Measurements from ENCODE around the gene CUEDC1. TPM values are rescaled to one million over a fixed set of nuclear protein-coding genes. Genes with fewer than 3 reads are reported as not detected.
A peak's percentile ranks its signal among the peaks of the same experiment; 100 is the strongest.

The CUEDC1 gene
- total and polyA plus RNA-seq, 2 of the 13 experiments (the other 11 are each of a cell fraction or from before 2014, with no cell fraction given): 7.4 to 12.9 TPM

DNA sequence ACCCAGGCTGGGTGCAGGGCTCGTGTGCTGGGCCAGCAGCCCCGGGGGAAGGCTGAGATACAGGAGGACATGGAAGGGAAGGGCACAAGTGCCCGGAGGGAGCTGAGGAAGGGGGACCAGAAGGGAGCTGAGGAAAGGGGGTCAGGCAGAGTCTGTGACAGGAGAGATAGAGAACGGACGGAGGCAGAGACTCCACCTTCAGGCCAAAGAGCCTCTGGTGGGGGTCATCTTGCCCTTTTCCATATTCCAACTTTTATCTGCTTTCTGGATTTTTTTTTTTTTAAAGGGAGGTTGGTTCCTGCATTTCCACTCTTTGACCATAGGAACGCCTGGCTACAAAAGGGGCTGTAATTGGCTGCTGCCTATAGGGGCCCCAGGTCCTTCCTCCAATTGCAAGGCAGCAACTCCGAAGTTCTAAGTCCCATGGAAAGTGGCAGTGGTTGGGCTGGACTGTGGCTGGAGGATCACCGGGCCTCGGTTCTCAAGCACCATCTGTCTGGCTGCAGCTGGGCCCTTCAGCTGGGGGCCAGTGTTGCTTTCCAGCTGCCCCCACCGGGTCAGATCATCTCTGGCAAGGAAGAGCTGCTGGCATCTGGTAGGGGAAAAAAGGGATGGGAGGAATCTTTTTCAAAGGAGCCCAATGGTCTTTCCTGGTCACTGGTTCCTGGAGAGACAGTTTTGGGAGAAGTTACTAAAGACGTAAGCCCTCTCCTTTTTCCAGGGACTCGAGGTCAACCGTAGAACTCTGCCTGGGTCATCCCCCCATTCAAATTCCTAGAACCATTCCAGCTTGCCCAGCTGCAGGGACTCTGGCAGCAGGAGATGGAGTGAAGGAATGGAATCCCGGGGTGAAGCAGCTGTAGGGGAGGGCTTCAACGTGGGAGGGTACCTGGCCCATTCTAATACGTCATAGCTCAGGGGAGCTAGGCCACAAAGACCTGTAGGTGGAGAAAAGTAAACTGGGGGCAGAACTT is 92.2 kb downstream of the CUEDC1 start (continued):
- no peak for TF ChIP-seq ZFP37 (CRISPR knock-in tag; IDR thresholded peaks at IDR 0.05; ENCODE audit: borderline replicate concordance)
- TF ChIP-seq MAFK (conservative IDR thresholded peaks at IDR 0.05 in 1 of 2, IDR thresholded peaks at IDR 0.05 in 1 of 2; ENCODE audit: low read length in 2 of 2): no peak
- no peak for TF ChIP-seq ZNF850 (CRISPR knock-in tag; conservative IDR thresholded peaks at IDR 0.05)
- peak; percentile 52; the same call in 1 of the 2 replicates for TF ChIP-seq REPIN1 (CRISPR knock-in tag; IDR thresholded peaks at IDR 0.05; ENCODE audit: borderline replicate concordance, low read depth)
- TF ChIP-seq MXI1 (IDR thresholded peaks at IDR 0.05; ENCODE audit: borderline replicate concordance, low read depth, low read length): no peak
- TF ChIP-seq ZNF83 (CRISPR knock-in tag; IDR thresholded peaks at IDR 0.05; ENCODE audit: borderline replicate concordance): no peak; the same call in 1 of the 2 replicates
- peak; percentile 96 for TF ChIP-seq ZNF605 (CRISPR knock-in tag; IDR thresholded peaks at IDR 0.05)
- TF ChIP-seq, protein P1, sequence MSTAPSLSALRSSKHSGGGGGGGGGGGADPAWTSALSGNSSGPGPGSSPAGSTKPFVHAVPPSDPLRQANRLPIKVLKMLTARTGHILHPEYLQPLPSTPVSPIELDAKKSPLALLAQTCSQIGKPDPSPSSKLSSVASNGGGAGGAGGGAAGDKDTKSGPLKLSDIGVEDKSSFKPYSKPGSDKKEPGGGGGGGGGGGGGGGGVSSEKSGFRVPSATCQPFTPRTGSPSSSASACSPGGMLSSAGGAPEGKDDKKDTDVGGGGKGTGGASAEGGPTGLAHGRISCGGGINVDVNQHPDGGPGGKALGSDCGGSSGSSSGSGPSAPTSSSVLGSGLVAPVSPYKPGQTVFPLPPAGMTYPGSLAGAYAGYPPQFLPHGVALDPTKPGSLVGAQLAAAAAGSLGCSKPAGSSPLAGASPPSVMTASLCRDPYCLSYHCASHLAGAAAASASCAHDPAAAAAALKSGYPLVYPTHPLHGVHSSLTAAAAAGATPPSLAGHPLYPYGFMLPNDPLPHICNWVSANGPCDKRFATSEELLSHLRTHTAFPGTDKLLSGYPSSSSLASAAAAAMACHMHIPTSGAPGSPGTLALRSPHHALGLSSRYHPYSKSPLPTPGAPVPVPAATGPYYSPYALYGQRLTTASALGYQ (CRISPR knock-in tag; IDR thresholded peaks at IDR 0.05): no peak; the same call in 1 of the 2 replicates
- TF ChIP-seq, protein P2, sequence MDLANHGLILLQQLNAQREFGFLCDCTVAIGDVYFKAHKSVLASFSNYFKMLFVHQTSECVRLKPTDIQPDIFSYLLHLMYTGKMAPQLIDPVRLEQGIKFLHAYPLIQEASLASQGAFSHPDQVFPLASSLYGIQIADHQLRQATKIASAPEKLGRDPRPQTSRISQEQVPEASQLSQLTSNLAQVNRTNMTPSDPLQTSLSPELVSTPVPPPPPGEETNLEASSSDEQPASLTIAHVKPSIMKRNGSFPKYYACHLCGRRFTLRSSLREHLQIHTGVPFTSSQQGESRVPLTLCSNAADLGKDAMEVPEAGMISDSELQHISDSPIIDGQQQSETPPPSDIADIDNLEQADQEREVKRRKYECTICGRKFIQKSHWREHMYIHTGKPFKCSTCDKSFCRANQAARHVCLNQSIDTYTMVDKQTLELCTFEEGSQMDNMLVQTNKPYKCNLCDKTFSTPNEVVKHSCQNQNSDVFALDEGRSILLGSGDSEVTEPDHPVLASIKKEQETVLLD (CRISPR knock-in tag; IDR thresholded peaks at IDR 0.05; ENCODE audit: low read depth): no peak
- TF ChIP-seq ZNF30 (CRISPR knock-in tag; IDR thresholded peaks at IDR 0.05): no peak
- no peak for TF ChIP-seq ZNF660 (CRISPR knock-in tag; IDR thresholded peaks at IDR 0.05; ENCODE audit: borderline replicate concordance, low read depth)
- no peak for TF ChIP-seq HOXA7 (CRISPR knock-in tag; IDR thresholded peaks at IDR 0.05)
- no peak for TF ChIP-seq NBN (conservative IDR thresholded peaks at IDR 0.05)
- TF ChIP-seq TSC22D2 (CRISPR knock-in tag; IDR thresholded peaks at IDR 0.05; ENCODE audit: borderline replicate concordance): 0 out of 2 replicates have a peak, but pooled peaks have one; percentile 15
- TF ChIP-seq KDM3A (CRISPR knock-in tag; IDR thresholded peaks at IDR 0.05; ENCODE audit: low read depth): no peak
- TF ChIP-seq ZNF563 (CRISPR knock-in tag; IDR thresholded peaks at IDR 0.05): no peak
- TF ChIP-seq, protein P3, sequence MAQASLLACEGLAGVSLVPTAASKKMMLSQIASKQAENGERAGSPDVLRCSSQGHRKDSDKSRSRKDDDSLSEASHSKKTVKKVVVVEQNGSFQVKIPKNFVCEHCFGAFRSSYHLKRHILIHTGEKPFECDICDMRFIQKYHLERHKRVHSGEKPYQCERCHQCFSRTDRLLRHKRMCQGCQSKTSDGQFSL (CRISPR knock-in tag; IDR thresholded peaks at IDR 0.05): no peak; the same call in 1 of the 2 replicates
- no peak for TF ChIP-seq ZNF282 (IDR thresholded peaks at IDR 0.05; ENCODE audit: partially characterized antibody)
- TF ChIP-seq ZNF326 (CRISPR knock-in tag; IDR thresholded peaks at IDR 0.05; ENCODE audit: borderline replicate concordance): no peak
- no peak for TF ChIP-seq NCOR1 (IDR thresholded peaks at IDR 0.05; ENCODE audit: borderline replicate concordance, low read length)
- TF ChIP-seq, protein P4, sequence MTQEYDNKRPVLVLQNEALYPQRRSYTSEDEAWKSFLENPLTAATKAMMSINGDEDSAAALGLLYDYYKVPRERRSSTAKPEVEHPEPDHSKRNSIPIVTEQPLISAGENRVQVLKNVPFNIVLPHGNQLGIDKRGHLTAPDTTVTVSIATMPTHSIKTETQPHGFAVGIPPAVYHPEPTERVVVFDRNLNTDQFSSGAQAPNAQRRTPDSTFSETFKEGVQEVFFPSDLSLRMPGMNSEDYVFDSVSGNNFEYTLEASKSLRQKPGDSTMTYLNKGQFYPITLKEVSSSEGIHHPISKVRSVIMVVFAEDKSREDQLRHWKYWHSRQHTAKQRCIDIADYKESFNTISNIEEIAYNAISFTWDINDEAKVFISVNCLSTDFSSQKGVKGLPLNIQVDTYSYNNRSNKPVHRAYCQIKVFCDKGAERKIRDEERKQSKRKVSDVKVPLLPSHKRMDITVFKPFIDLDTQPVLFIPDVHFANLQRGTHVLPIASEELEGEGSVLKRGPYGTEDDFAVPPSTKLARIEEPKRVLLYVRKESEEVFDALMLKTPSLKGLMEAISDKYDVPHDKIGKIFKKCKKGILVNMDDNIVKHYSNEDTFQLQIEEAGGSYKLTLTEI (CRISPR knock-in tag; conservative IDR thresholded peaks at IDR 0.05): no peak
- peak; percentile 40; the same call in 1 of the 2 replicates for TF ChIP-seq ELF1 (CRISPR knock-in tag; IDR thresholded peaks at IDR 0.05)
- no peak for TF ChIP-seq TCF7L2 (IDR thresholded peaks at IDR 0.05; ENCODE audit: low read depth, low read length)
- TF ChIP-seq ONECUT2 (CRISPR knock-in tag; IDR thresholded peaks at IDR 0.05): no peak
- TF ChIP-seq NR1H2 (CRISPR knock-in tag; IDR thresholded peaks at IDR 0.05; ENCODE audit: borderline replicate concordance, low read depth): no peak

Measured in HepG2 (cell line).